NOMO-1 (cell line): ENCODE results near the gene MICU2.

ENCODE experiments used
- DNase-seq, 2 experiments: peaks; one replicate each; lab custom pipeline; 2025; ENCODE audit not compliant: unreplicated experiment in 2 of 2; lab: John Stamatoyannopoulos, UW

MICU2 gene

GRCh38 chr13:21603531-21604448 is at the start of gene MICU2:
Gene MICU2 (minus strand): TSS chr13:21604170. CDS start chr13:21604148, 22 bp downstream.
- peak; percentile 97 to 98 for DNase-seq

GRCh38 chr13:21641629-21642028 is 37.7 kb upstream of the MICU2 start:
- peak; percentile 7 to 45 for DNase-seq

- no peak for DNase-seq
Observed at GRCh38 chr13:21639561-21639960, 35.6 kb upstream of the MICU2 start.

GRCh38 chr13:21638319-21639282 is 34.6 kb upstream of the MICU2 start:
- DNase-seq, result peak; percentile 59 to 81

- DNase-seq, result peak; percentile 86 to 87
Observed at GRCh38 chr13:21637296-21637695, 33.3 kb upstream of the MICU2 start.

GRCh38 chr13:21636656-21637055 is 32.7 kb upstream of the MICU2 start:
- DNase-seq, result no peak

- DNase-seq, result no peak
Observed at GRCh38 chr13:21632196-21632595, 28.2 kb upstream of the MICU2 start.

- peak; percentile 47 to 83 for DNase-seq
Observed at GRCh38 chr13:21625366-21625765, 21.4 kb upstream of the MICU2 start.

- DNase-seq, result no peak
Observed at GRCh38 chr13:21620861-21621260, 16.9 kb upstream of the MICU2 start.

GRCh38 chr13:21619633-21620220 is 15.8 kb upstream of the MICU2 start:
- DNase-seq, result no peak

GRCh38 chr13:21616880-21617279 is 12.9 kb upstream of the MICU2 start:
- DNase-seq, result peak in 1 of 2 experiments; percentile 63

GRCh38 chr13:21616205-21616866 is 12.4 kb upstream of the MICU2 start:
- DNase-seq, result no peak

- no peak for DNase-seq
Observed at GRCh38 chr13:21615427-21615826, 11.5 kb upstream of the MICU2 start.

- no peak for DNase-seq
Observed at GRCh38 chr13:21613791-21614190, 9.8 kb upstream of the MICU2 start.

GRCh38 chr13:21611385-21611784 is 7.4 kb upstream of the MICU2 start:
- no peak for DNase-seq

- no peak for DNase-seq
Observed at GRCh38 chr13:21610687-21611086, 6.7 kb upstream of the MICU2 start.

GRCh38 chr13:21608961-21609360 is 5.0 kb upstream of the MICU2 start:
- DNase-seq, result no peak

GRCh38 chr13:21606796-21607195 is 2.8 kb upstream of the MICU2 start:
- no peak for DNase-seq

GRCh38 chr13:21606251-21606650 is 2.3 kb upstream of the MICU2 start:
- no peak for DNase-seq

GRCh38 chr13:21596722-21597121 is 7.2 kb downstream of the MICU2 start:
- no peak for DNase-seq

- no peak for DNase-seq
Observed at GRCh38 chr13:21595546-21595822, 8.5 kb downstream of the MICU2 start.
